Measurements from ENCODE around the gene GAL3ST2.
"Not testable (repeated sequence)": the region's sequence is repeated elsewhere in the genome, so short reads cannot be mapped to it uniquely, and the experiment has no call there.

GAL3ST2 gene

GRCh38 chr2:241748468-241749256, 28.0 kb upstream of the GAL3ST2 start:
- DNase-seq: no peak

- DNase-seq: no peak
Measured at GRCh38 chr2:241750076-241750840, 26.4 kb upstream of the GAL3ST2 start.

GRCh38 chr2:241751152-241751551, 25.5 kb upstream of the GAL3ST2 start:
- DNase-seq: no peak

- no peak for DNase-seq
Measured at GRCh38 chr2:241751776-241752175, 24.8 kb upstream of the GAL3ST2 start.

- DNase-seq: no peak
Measured at GRCh38 chr2:241752253-241752652, 24.4 kb upstream of the GAL3ST2 start.

- DNase-seq: no peak
Measured at GRCh38 chr2:241752689-241753276, 23.8 kb upstream of the GAL3ST2 start.

- no peak for DNase-seq
Measured at GRCh38 chr2:241753493-241753892, 23.1 kb upstream of the GAL3ST2 start.

- DNase-seq: no peak
Measured at GRCh38 chr2:241754042-241754441, 22.6 kb upstream of the GAL3ST2 start.

- DNase-seq: no peak
Measured at GRCh38 chr2:241755166-241755565, 21.5 kb upstream of the GAL3ST2 start.

GRCh38 chr2:241755777-241756176, 20.8 kb upstream of the GAL3ST2 start:
- DNase-seq: no peak

GRCh38 chr2:241759067-241759807, 17.4 kb upstream of the GAL3ST2 start:
- DNase-seq: no peak

GRCh38 chr2:241759893-241760292, 16.7 kb upstream of the GAL3ST2 start:
- DNase-seq: not testable (repeated sequence)

GRCh38 chr2:241760301-241760771, 16.3 kb upstream of the GAL3ST2 start:
- DNase-seq: no peak

- DNase-seq: no peak
Measured at GRCh38 chr2:241762321-241762932, 14.2 kb upstream of the GAL3ST2 start.

GRCh38 chr2:241762933-241763369, 13.7 kb upstream of the GAL3ST2 start:
- DNase-seq: peak; percentile 79

GRCh38 chr2:241763551-241764274, 12.9 kb upstream of the GAL3ST2 start:
- DNase-seq: no peak

- DNase-seq: no peak
Measured at GRCh38 chr2:241764275-241765241, 12.1 kb upstream of the GAL3ST2 start.

GRCh38 chr2:241767464-241768250, 9.0 kb upstream of the GAL3ST2 start:
- peak; percentile 55 for DNase-seq

GRCh38 chr2:241768251-241768711, 8.3 kb upstream of the GAL3ST2 start:
- no peak for DNase-seq
